Hematopoietic multipotent progenitor cell treated with erythropoietin and hydrocortisone succinate and interleukin-3 and kit ligand, for 8 days (in vitro differentiated cells): ENCODE measurements around the gene CRK.
"Not testable (repeated sequence)": the region's sequence is repeated elsewhere in the genome, so short reads cannot be mapped to it uniquely, and the experiment has no call there.

Experiments
- DNase-seq: peaks from one replicate; pipeline ENCODE4 v3.0.0-alpha.2; 2015

The CRK gene

DNA sequence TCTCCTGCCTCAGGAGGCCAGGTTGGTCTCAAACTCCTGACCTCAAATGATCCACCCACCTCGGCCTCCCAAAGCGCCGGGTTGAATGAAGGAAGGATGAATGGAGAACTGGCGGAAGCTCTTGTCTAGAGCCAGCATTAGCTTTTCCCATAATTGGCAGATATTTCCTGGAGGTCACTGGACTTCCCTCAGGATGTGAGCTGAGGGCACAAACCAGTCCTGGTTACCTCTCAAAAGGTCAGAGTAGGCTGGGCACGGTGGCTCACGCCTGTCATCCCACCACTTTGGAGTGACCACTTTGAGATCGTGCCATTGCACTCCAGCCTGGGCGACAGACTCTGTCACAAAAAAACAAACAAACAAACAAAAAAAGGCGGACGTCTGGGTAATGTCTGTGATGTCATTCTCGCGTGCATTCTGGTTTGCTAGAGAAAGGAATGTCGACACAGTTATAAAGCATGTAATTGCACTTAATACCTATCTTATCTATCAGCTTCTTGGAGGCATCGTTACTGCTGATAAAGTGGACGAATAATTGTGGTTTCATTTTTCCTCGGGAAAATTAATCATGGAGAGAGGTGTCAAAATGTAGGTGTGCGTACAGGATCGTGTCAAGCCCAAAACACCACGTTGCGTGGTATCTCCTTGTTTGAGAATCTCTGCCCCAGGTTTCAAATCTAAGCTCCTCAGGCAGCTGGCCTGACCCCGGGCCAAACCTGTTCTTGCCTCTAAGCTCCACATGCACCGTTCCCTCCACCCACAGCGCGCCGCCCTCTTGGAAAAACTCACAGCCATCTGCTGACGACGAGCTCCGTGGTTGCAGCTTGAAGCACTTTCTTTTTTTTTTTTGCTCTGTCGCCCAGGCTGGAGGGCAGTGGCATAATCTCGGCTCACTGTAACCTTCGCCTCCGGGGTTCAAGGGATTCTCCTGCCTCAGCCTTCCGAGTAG is 6.4 kb upstream of the CRK start:
- no peak for DNase-seq

DNA sequence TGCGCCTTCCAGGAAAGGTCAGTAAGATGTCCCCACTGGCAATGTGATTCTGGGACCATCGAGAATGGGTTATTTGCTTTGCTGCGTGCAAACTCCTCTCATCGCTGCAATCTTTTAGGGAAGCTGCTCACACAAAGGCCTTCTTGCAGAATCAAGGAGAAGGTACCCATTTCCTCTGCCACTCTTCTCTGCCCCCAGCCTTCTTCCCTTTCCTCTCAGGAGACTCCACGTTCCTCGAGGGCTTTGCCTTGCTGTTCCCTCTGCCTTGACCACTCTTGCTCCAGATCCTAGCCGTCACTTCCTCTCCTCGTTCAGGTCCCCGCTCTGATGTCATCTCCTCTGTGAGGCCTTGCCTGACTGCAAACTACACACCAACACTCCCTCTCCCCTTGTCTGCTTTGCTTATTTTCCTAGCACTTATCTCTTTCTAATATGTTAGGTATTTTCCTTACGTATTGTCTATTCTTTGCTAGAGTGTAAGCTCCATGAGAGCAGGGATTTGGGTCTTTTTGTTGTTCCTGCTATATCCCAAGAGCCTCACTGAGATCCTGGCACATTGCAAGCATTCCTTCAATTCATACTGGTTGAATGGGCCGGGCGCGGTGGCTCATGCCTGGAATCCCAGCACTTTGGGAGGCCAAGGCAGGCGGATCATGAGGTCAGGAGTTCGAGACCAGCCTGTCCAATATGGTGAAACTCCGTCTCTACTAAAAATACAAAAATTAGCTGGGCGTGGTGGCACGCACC is 5.3 kb upstream of the CRK start:
- DNase-seq, result no peak

DNA sequence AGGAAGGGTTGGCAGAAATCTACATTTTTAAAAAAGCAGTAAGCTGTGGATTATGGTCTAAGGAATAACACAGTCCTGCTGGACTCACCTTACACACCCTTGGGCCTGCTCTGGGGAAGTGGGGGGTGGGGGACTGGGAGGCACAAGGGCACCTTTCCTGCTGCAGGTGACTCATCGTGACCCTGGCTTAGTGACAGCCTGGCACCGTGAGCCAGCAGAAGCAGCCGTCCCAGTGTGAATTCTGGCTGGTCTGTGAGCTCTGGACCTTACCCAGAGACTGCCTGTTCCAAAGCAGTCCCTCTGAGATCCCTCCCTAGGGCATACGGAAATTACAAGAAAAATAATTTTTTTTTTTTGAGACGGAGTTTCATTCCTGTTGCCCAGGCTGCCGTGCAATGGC is 4.2 kb upstream of the CRK start:
- no peak for DNase-seq

DNA sequence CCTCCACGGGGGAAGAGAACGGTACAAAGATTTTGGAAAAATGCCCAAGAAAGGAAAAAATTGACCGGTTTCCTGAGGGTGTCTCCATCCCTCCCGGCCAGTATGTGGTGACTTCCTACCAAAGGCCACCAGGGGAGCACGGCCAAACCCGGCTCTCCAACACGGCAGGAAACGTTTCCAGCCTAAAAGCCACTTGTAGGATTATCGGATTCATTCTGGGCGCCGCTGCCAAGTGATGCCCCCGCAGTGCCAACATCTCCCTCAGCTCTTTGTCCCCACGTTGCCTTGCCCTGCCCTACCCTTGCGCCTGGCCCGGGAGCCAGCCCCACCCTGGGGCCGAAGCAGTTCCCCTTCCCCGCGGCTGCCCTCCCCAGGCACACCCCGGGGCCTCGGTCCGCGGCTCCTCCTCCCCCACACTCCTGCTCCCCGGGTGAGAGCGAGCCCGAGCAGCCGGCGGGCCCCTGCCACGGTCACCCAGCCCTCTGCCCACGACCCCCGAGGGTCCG is 688 bp downstream of the CRK start:
- DNase-seq, result peak; percentile 68

DNA sequence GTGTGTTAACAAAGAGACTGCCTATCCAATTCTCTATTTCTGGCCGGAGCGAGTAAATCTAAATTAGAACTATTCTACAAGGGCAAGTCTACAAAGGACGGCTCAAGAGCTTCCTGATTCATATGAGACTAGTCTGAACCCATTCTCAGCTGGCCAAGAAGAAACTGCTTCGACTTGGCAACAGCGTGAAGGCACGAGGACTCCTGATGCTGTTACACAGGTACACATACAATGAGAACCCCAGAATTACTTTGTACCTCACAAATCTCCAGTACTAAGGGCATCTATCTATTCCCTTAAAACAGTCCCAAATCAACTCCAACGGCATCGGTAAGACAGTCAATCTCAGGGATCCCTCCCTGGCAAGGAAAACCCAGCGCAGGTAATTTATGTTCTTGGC is 1.5 kb downstream of the CRK start:
- DNase-seq, result no peak

- DNase-seq, result not testable (repeated sequence)
Observed at GRCh38 chr17:1453694-1454093, 2.3 kb downstream of the CRK start.

DNA sequence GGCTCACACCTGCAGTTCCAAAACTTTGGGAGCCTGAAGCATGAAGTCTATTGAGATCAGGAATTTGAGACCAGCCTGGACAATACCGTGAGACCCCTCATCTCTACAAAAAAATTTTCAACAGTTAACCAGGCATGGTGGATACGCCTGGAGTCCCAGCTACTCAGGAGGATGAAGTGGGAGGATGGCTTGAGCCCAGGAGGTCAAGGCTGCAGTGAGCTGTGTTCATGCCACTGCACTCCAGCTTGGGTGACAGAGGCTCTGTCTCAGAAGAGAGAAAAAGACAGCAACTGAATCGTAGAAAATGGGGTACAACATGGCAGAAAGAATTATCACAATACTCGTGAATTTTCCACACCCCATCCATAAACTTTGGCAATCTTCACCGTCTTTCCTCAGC is 3.2 kb downstream of the CRK start:
- DNase-seq, result no peak

DNA sequence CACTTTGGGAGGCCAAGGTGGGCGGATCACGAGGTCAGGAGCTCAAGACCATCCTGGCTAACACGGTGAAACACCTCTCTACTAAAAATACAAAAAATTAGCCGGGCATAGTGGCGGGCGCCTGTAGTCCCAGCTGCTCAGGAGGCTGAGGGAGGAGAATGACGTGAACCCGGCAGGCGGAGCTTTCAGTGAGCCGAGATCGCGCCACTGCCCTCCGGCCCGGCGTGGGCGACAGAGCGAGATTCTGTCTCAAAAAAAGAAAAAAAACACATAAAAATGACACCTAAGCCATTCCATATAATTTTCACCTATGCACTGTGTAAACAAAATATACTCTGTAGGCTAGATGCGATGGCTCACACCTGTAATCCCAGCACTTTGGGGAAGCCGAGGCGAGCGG is 5.8 kb downstream of the CRK start:
- DNase-seq, result not testable (repeated sequence)

- no peak for DNase-seq
Observed at GRCh38 chr17:1449412-1449967, 6.5 kb downstream of the CRK start.

GRCh38 chr17:1447052-1447451 is 9.0 kb downstream of the CRK start:
- peak; percentile 46 for DNase-seq

GRCh38 chr17:1446201-1446600 is 9.8 kb downstream of the CRK start:
- no peak for DNase-seq

DNA sequence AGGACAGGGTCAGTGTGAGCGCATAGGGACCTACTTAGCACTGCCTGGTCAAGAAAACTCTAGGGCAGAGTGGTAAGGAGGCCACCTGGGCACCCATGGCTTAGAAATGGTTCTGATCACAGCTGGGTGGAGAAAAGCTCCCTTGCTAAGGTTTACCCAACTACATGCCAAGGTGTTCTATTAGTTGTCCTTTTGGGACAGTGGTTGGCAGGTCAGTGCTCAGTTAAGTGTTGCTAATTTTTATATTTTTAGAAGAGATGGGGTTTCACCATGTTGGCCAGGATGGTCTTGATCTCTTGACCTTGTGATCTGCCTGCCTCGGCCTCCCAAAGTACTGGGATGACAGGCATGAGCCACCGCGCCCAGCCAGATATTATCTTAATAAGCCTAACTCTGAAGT is 10.3 kb downstream of the CRK start:
- DNase-seq, result not testable (repeated sequence)

GRCh38 chr17:1442721-1443120 is 13.3 kb downstream of the CRK start:
- DNase-seq, result not testable (repeated sequence)

- DNase-seq, result no peak
Observed at GRCh38 chr17:1442187-1442586, 13.8 kb downstream of the CRK start.

DNA sequence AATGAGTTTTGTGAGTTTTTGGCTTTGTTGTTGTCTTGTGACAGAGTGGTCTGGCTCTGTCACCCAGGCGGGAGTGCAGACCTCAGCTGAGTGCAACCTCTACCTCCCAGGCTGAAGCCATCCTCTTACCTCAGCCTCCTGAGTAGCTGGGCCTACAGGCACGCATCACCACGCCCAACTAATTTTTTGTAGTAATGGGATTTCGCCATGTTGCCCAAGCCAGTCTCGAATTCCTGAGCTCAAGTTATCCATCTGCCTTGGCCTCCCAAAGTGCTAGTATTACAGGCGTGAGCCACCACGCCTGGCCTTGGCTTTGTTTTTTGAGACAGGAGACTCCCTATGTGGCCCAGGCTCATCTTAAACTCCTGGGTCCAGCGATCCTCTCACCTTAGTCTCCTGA is 15.1 kb downstream of the CRK start:
- DNase-seq, result no peak

DNA sequence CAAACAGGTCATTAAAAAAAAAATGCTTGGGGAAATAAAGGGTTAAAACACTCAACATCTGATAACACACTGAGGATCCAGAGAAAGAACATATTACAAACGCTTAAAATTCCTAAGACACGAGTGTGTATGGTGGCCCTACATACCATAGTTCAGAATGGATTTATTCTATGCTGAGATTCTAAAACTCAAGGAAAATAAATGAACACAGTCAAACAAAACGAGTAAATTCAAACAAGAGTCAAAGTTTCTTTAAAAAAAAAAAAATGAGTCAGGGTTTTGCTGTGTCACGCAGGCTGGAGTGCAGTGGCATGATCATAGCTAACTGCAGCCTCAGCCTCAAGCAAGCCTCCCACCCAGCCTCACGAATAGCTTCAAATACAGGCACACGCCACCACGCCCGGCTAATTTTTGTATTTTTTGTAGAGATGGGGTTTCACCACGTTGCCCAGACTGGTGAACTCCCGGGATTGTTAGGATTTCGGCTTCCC is 17.4 kb downstream of the CRK start:
- peak; percentile 21 for DNase-seq

- no peak for DNase-seq
Observed at GRCh38 chr17:1435326-1435725, 20.7 kb downstream of the CRK start.

DNA sequence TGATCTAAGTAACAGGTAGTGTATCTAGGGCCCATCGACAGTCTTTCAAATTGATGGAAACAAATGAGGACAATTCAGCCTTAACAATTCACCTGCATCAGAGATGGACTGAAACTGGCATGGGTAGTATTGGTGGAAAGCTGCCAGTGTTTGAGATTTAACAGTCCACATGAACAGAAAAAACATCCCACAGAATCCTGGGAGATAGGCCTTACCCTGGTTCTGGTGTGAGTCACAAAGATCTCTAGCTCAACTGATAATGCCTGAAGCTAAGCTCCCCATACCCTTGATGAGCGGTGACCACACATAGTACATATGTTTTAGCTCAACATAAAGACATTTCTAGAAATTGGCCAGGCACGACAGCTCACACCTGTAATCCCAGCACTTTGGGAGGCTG is 21.9 kb downstream of the CRK start:
- DNase-seq, result no peak

DNA sequence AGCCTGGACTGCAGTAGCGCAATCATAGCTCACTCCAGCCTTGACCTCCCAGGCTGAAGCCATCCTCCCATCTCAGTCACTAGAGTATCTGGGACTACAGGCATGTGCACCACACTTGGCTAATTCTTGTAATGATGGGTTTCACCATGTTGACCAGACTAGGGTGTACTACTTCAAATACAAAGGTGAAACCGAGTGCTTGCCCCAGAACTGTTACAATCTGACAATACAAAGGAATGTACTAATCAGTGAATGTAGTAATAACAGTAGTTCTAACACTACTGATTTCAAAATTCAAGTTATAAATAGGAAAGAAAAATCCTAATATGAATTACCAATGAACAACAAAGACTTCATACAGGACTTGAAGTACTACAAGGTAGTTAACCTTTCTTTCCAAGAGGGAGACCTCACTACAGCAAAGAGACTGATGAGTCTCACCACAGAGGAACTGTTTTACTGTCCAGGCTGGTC is 24.4 kb downstream of the CRK start:
- no peak for DNase-seq

- no peak for DNase-seq
Observed at GRCh38 chr17:1423456-1424135, 32.4 kb downstream of the CRK start.

DNA sequence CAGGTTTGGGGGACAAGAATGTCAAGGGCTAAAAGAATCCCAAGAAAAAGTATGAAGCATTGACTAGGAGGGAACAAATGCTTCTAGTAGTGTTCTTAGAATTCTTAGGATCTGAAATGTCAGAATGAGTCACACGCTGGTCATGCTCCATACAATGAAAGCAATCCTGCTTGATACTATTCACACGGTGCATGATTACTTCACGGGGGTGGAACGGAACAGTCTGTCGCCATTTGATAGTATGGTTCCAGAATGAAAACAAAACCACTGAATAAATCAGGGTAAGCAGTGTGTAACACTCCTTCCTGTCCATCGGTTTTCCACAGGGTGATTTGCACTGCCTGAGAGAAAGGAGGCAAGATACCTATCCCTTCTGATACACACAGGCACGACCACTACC is 33.1 kb downstream of the CRK start:
- DNase-seq, result no peak

DNA sequence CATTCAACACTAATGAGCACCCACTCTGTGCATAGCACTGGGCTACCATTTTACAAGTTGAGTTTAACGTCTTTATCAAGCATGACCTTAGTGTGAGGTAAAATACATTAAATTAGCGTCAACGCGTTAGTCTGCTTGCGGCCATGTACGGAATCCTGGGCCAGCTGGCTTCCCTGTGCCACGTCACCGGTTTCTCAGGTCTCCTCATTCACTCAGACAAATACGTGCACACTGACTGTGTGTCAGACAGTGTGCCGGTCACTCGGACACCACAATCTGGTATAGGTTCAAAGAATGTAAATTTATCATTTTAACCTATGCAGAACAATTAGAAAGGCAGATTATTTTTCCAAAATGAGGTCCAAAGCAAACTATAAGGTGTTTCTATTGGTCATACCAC is 34.6 kb downstream of the CRK start:
- DNase-seq, result no peak

GRCh38 chr17:1420981-1421380 is 35.1 kb downstream of the CRK start:
- DNase-seq, result no peak
